ENCODE data around the gene DCAF8. TPM values are rescaled to one million over a fixed set of nuclear protein-coding genes. Genes with fewer than 3 reads are reported as not detected.

The DCAF8 gene
- total and polyA plus RNA-seq, 2 donors (not counting 1 experiment from before 2014, with no cell fraction given) = 194 to 266 TPM

GRCh38 chr1:160251687-160252526 is 10.4 kb downstream of the DCAF8 start:
- no peak for TF ChIP-seq EZH2 (IDR thresholded peaks at IDR 0.05; ENCODE audit: borderline replicate concordance, insufficient read depth, low read depth, low read length, poor library complexity, severe bottlenecking)
- TF ChIP-seq, protein P1, sequence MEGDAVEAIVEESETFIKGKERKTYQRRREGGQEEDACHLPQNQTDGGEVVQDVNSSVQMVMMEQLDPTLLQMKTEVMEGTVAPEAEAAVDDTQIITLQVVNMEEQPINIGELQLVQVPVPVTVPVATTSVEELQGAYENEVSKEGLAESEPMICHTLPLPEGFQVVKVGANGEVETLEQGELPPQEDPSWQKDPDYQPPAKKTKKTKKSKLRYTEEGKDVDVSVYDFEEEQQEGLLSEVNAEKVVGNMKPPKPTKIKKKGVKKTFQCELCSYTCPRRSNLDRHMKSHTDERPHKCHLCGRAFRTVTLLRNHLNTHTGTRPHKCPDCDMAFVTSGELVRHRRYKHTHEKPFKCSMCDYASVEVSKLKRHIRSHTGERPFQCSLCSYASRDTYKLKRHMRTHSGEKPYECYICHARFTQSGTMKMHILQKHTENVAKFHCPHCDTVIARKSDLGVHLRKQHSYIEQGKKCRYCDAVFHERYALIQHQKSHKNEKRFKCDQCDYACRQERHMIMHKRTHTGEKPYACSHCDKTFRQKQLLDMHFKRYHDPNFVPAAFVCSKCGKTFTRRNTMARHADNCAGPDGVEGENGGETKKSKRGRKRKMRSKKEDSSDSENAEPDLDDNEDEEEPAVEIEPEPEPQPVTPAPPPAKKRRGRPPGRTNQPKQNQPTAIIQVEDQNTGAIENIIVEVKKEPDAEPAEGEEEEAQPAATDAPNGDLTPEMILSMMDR (IDR thresholded peaks at IDR 0.05) = peak; percentile 85
- H3K27ac ChIP-seq (ENCODE audit: low read length in 2 of 2) = peak overlapping the region in 1 of 2 donors; percentile 3
- H3K9me3 ChIP-seq (ENCODE audit: control extremely low read depth in 1 of 3, control insufficient read depth in 2 of 3, insufficient read depth in 1 of 3, low read length in 2 of 3) = no peaks in the 10 kb centered on the region
- Mint-ChIP-seq H3K4me1 (peaks cover 10% of the 10 kb centered on the region), H3K9me3 (ENCODE audit: insufficient read depth) (no peaks in the 10 kb centered on the region), H3K27me3 (no peaks in the 10 kb centered on the region), H3K4me3 (no peak overlapping the region), H3K27ac (no peak overlapping the region)
- intact Hi-C loops (cut with micrococcal nuclease) = loop anchor here (1.0 to 5.0 kb wide), 3 partner anchors 59 to 315 kb away; no protein-coding TSS in a partner anchor
- ChIA-PET CTCF (interaction anchor here (0.6 to 7.9 kb wide), 42 partner anchors 8 to 238 kb away, joined by 3 to 127 read pairs (median 6); partner anchors contain the start of genes CASQ1, DCAF8, IGSF8 and PEA15), POLR2A (interaction anchor here (0.6 to 1.5 kb wide), 5 partner anchors 11 to 154 kb away, joined by 3 to 8 read pairs (median 3); partner anchors contain the start of genes DCAF8 and IGSF8)
- H3K79me2 ChIP-seq (ENCODE audit: control insufficient read depth, insufficient read depth, low read length) = peaks cover 43% of the 10 kb centered on the region
- H4K20me1 ChIP-seq (ENCODE audit: control insufficient read depth, insufficient read depth, low read length, poor library complexity, severe bottlenecking) = peaks cover 19% of the 10 kb centered on the region
- no peaks in the 10 kb centered on the region for H3K4me1 ChIP-seq (ENCODE audit: control insufficient read depth in 2 of 2, insufficient read depth in 2 of 2, low read length in 2 of 2)
- no peak overlapping the region for H2AFZ ChIP-seq (ENCODE audit: insufficient read depth, low read depth, low read length, poor library complexity, severe bottlenecking)
- peak; percentile 73 for DNase-seq
- peak; percentile 95 for ATAC-seq (ENCODE audit: low read depth)
- WGBS (ENCODE audit: insufficient coverage) = 88% methylated on average over 2 of the region's 5 CpGs
- H3K4me2 ChIP-seq (replicated peaks; ENCODE audit: low read depth, low read length, poor library complexity, severe bottlenecking) = no peak overlapping the region
- H3K9ac ChIP-seq (ENCODE audit: low read length) = no peak overlapping the region
- H3K36me3 ChIP-seq (replicated peaks in 1 of 2; ENCODE audit: control extremely low read depth in 1 of 2, control insufficient read depth in 1 of 2, extremely low read depth in 1 of 2, insufficient read depth in 2 of 2, low read length in 1 of 2) = peaks cover 2 to 16% of the 10 kb centered on the region in 2 experiments
- no peak overlapping the region for H3K4me3 ChIP-seq (ENCODE audit: control extremely low read depth in 1 of 5, extremely low read depth in 1 of 5, insufficient read depth in 1 of 5, low read depth in 2 of 5, low read length in 4 of 5)
- H3K27me3 ChIP-seq (replicated peaks in 1 of 4; ENCODE audit: control extremely low read depth in 1 of 4, control insufficient read depth in 3 of 4, insufficient read depth in 4 of 4, low read length in 3 of 4) = no peaks in the 10 kb centered on the region

- no peaks in the 10 kb centered on the region for H3K27me3 Mint-ChIP-seq
- CTCF ChIA-PET = interaction anchor here (0.7 to 7.9 kb wide), 17 partner anchors 10 to 165 kb away, joined by 3 to 127 read pairs (median 15); partner anchors contain the start of genes CASQ1 and PEX19
- Histone ChIP-seq H3K4me2 (replicated peaks; ENCODE audit: low read depth, low read length, poor library complexity, severe bottlenecking) (no peak overlapping the region), H3K36me3 (replicated peaks in 1 of 2; ENCODE audit: control extremely low read depth in 1 of 2, control insufficient read depth in 1 of 2, extremely low read depth in 1 of 2, insufficient read depth in 2 of 2, low read length in 1 of 2) (peaks cover 0 to 14% of the 10 kb centered on the region in 2 experiments), H2AFZ (ENCODE audit: insufficient read depth, low read depth, low read length, poor library complexity, severe bottlenecking) (no peak overlapping the region), H3K4me1 (ENCODE audit: control insufficient read depth in 2 of 2, insufficient read depth in 2 of 2, low read length in 2 of 2) (no peaks in the 10 kb centered on the region), H3K4me3 (ENCODE audit: control extremely low read depth in 1 of 5, extremely low read depth in 1 of 5, insufficient read depth in 1 of 5, low read depth in 2 of 5, low read length in 4 of 5) (no peak overlapping the region), H3K79me2 (ENCODE audit: control insufficient read depth, insufficient read depth, low read length) (peaks cover 45% of the 10 kb centered on the region), H3K9ac (ENCODE audit: low read length) (no peak overlapping the region), H3K27ac (ENCODE audit: low read length in 2 of 2) (no peak overlapping the region), H3K27me3 (replicated peaks in 1 of 4; ENCODE audit: control extremely low read depth in 1 of 4, control insufficient read depth in 3 of 4, insufficient read depth in 4 of 4, low read length in 3 of 4) (no peaks in the 10 kb centered on the region), H3K9me3 (ENCODE audit: control extremely low read depth in 1 of 3, control insufficient read depth in 2 of 3, insufficient read depth in 1 of 3, low read length in 2 of 3) (no peaks in the 10 kb centered on the region), H4K20me1 (ENCODE audit: control insufficient read depth, insufficient read depth, low read length, poor library complexity, severe bottlenecking) (peaks cover 23% of the 10 kb centered on the region)
- no peak overlapping the region for H3K4me3 Mint-ChIP-seq
- no peaks in the 10 kb centered on the region for H3K9me3 Mint-ChIP-seq (ENCODE audit: insufficient read depth)
- DNase-seq (no peak), ATAC-seq (ENCODE audit: low read depth) (no peak)
- H3K4me1 Mint-ChIP-seq = peaks cover 6% of the 10 kb centered on the region
- POLR2A ChIA-PET = interaction anchor here (0.7 kb wide), 1 partner anchor 43 kb away, joined by 3 read pairs; no protein-coding TSS in a partner anchor
- TF ChIP-seq EZH2 (IDR thresholded peaks at IDR 0.05; ENCODE audit: borderline replicate concordance, insufficient read depth, low read depth, low read length, poor library complexity, severe bottlenecking) = no peak
- intact Hi-C loops (cut with micrococcal nuclease) = loop anchor here (5.0 kb wide), 1 partner anchor 314 kb away; no protein-coding TSS in a partner anchor
- no peak overlapping the region for H3K27ac Mint-ChIP-seq
Measured at GRCh38 chr1:160251011-160251410, 11.3 kb downstream of the DCAF8 start.
